Medulla oblongata (tissue), 1 donor: ENCODE results near the gene NUP133.

ENCODE experiments used
- DNase-seq: peaks from one replicate; pipeline ENCODE4 v3.0.0-alpha.2; 2015; ENCODE audit errors: extremely low spot score

Gene NUP133

GRCh38 chr1:229452956-229453801 is 55.0 kb downstream of the NUP133 start:
- no peak for DNase-seq

- DNase-seq, result no peak
These were observed 59.3 kb downstream of the NUP133 start for GRCh38 chr1:229448845-229449244.

GRCh38 chr1:229448354-229448753 is 59.8 kb downstream of the NUP133 start:
- DNase-seq, result no peak

- DNase-seq, result no peak
These were observed 60.3 kb downstream of the NUP133 start for GRCh38 chr1:229447809-229448252.

- DNase-seq, result no peak
These were observed 62.3 kb downstream of the NUP133 start for GRCh38 chr1:229445828-229446227.

- DNase-seq, result no peak
These were observed 67.1 kb downstream of the NUP133 start for GRCh38 chr1:229440851-229441537.

GRCh38 chr1:229438021-229438420 is 70.1 kb downstream of the NUP133 start:
- DNase-seq, result no peak

- no peak for DNase-seq
These were observed 70.7 kb downstream of the NUP133 start for GRCh38 chr1:229437443-229437842.

- no peak for DNase-seq
These were observed 71.9 kb downstream of the NUP133 start for GRCh38 chr1:229436201-229436600.

GRCh38 chr1:229434641-229435051 is 73.5 kb downstream of the NUP133 start:
- DNase-seq, result no peak

- DNase-seq, result no peak
These were observed 74.0 kb downstream of the NUP133 start, which contains the start of gene ACTA1 for GRCh38 chr1:229434005-229434640. ACTA1 (minus strand) TSS chr1:229434094; CDS start chr1:229433115, 979 bp downstream.

- no peak for DNase-seq
These were observed 74.7 kb downstream of the NUP133 start for GRCh38 chr1:229433364-229434004.

GRCh38 chr1:229432905-229433304 is 75.2 kb downstream of the NUP133 start:
- DNase-seq, result no peak

GRCh38 chr1:229432116-229432461 is 76.1 kb downstream of the NUP133 start:
- DNase-seq, result no peak

- no peak for DNase-seq
These were observed 76.6 kb downstream of the NUP133 start for GRCh38 chr1:229431284-229432115.

GRCh38 chr1:229430761-229431283 is 77.3 kb downstream of the NUP133 start:
- DNase-seq, result peak; percentile 34

GRCh38 chr1:229428256-229428655 is 79.9 kb downstream of the NUP133 start:
- no peak for DNase-seq

GRCh38 chr1:229427572-229427971 is 80.6 kb downstream of the NUP133 start:
- no peak for DNase-seq

- no peak for DNase-seq
These were observed 82.5 kb downstream of the NUP133 start for GRCh38 chr1:229425564-229426159.

GRCh38 chr1:229420765-229421164 is 87.4 kb downstream of the NUP133 start:
- DNase-seq, result no peak
